Measurements from ENCODE around the gene CDIPT. TPM values are rescaled to one million over a fixed set of nuclear protein-coding genes. Genes with fewer than 3 reads are reported as not detected.

The CDIPT gene
- total RNA-seq, 1 donor from 2014 or later = 47.2 TPM

DNA sequence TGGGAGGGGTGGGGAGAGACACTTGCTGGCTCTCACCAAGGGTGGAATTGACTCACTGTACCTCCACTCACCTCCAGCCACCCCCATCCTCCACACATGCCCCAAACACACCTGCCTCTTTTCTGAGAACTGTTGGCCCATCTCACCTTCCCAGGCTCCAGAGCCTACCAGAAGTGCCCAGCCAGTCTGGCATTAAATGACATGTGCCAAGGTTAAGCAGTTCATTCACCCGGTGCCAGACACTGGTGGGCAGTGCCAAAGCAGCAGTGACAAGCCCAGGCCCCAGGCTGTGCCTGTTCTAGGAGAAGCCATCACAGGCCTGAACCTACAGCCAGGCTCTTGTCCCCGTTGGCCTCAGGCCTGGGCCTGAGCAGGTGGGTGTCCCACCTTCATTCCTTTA is 31.5 kb downstream of the CDIPT start:
- no peak for DNase-seq (ENCODE audit: low read depth)

DNA sequence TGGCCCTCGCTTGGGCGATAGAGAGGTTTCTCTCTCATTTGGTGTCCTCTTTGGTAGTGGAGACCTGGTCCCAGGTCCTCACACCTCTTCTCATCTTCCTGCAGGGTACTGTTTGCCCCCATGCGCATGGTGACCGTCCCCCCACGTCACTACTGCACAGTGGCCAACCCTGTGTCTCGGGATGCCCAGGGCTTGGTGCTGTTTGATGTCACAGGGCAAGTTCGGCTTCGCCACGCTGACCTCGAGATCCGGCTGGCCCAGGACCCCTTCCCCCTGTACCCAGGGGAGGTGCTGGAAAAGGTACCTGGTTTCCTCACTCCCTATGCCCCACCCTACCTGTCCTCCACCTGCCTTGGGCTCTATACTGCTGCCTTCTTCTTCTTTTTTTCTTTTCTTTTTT is 32.3 kb downstream of the CDIPT start:
- DNase-seq (ENCODE audit: low read depth) = no peak

DNA sequence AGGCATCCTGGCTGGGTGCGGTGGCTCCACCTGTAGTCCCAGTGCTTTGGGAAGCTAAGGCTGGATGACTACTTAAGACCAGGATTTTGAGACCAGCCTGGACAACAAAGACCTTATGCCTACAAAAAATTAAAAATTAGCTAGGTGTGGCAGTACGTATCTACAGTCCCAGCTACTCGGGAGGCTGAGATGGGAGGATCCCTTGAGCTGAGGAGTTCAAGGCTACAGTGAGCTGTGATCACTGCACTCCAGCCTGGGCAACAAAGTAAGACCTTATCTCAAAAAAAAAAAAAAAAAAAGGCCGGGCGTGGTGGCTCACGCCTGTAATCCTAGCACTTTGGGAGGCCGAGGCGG is 36.7 kb downstream of the CDIPT start:
- no peak for DNase-seq (ENCODE audit: low read depth)

DNA sequence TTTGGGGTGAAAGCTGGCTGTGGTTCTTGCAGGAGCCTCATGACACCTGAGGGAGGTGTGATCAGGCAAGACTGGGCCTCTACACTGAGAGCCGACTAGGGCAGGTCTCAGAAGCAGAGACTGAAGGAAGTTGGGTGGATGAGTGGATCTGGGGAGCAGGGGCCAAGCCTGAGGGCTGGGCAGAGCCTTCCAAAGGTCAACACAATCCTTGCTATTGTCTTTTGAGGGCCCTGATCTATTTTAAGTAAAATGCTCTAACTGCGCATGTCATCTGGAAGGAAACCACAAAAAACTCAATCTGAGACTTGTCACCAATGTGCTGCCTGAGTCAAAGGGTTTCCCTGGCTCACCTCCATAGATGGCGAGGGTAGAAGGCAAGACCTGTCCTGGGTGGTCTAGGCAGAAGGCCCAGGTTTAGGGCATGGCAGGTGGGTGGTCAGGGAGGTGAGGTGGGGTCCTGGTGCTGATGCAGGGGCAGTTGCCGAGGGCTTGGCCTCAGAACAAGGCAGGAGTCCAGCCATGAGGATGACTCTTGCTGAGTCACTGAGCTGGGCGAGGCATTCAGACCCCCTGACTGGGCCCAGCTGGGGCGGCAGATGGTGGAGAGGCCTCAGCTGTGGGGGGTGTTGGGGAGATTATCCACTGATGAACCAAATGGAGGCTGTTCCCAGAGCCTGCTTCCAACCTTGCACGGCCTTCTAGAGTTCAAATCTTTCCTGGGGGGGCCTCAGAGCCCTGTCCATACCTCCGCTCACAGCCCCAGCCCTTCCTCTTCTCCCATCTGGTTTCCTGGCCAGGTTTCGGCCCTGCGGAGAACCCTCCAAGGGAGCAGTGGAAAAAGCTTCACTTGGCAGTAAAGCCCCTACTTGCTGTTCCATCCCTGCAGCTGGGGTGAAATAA is 37.6 kb downstream of the CDIPT start:
- DNase-seq (ENCODE audit: low read depth) = peak; percentile 95

DNA sequence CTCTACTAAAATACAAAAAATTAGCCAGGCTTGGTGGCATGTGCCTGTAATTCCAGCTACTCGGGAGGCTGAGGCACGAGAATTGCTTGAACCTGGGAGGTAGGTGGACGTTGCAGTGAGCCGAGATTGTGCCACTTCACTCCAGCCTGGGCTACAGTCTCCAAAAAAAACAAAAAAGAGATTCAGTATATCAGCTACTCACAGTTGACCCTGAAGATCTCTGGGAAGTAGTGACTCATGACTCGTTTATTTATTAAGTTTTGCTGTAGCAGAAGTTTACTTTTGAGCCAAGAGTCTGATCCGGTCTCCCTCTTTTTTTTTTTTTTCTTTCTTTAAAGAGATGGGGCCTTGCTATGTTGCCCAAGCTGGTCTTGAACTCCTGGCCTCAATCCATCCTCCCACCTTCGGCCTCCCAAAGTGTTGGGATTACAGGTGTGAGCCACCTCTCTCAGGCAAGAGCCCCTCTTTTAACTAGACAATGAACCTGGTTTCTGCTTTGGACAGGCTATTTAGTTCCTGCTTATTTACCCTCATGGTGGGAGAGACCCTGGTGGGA is 38.4 kb downstream of the CDIPT start:
- DNase-seq (ENCODE audit: low read depth) = peak; percentile 75

DNA sequence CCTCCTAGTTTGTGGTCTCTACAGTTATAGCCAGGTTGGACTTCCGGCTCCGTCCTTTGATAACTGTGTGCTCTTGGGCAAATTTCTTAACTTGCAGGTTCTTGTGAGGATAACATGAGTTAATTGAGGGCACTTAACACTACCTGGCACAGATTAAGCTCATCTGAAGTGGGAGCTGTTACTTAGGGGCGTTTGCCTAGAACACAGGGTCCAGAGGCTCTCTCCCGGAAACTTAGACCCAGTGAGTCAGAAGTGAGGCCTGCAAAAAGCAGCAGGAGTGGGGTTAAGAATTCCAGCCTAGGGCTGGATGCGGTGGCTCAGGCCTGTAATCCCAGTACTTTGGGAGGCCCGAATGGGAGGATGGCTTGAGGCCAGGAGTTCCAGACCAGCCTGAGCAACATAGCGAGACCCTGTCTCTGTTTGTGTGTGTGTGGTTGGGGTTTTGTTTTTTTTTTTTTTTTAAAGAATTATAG is 41.3 kb downstream of the CDIPT start:
- peak; percentile 85 for DNase-seq (ENCODE audit: low read depth)

DNA sequence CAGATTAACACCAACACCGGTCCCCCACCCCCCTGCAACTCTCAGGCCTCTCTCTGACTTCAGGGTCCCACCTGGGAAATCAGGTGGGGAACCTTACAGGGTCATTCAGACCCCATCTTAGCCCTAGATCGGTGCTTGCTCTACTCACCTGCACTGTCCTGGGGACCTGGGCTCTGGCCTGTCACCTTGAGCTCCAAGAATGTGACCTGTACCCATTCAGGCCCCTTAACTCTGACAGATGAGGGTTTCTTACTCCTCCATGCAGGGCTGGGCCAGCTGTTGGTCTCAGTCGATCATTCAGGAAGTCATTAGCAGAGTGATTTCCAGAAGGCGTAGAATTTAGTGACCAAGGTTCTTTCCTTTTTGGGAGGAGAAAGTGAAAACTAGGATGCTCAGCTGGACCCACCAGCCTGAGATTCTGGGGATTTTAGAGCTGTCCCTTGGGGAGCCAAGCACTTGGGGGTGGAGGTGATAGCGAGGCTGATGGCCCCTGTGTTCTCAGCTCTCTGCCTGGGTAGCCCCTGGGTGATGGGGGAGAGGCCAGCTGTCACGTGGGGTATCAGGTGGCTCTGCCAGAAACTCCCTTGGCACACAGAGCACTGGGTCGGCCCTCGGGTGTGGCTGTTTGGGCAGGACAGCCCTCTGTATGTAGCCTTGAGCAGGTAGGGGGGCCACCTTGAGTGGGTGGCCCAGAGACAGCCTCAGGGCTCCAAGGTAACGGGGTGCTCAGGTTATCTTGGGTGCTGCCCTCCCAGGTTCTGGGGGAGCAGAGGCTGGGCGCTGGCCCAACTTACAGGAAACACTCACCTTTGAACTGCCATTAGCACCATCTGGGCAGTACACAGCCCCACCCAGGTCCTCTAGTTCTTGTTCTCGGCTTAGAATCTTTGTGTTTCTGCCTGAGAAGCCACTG is 42.0 kb downstream of the CDIPT start:
- peak; percentile 82 for DNase-seq (ENCODE audit: low read depth)

DNA sequence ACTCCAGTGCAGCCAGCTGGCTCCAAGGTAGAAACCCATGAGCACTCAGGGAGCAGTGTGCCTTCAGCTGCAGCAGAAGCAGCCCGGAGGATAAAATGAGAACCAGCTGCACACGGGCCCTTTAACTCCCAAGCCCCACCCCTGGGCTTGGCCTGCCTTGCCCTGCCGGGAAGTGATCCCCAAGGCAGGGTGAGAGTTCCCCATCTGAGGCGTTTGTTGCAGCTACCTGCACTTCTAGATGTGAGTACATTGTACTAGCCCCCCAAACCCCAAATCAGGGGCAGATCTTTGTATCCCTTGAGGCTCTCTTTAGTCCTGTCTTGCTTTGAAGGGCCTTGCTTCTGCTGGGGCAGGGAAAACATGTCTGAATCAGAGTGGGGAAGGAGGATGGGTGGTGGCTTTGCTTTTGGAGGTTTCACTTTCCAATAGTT is 42.7 kb downstream of the CDIPT start, which contains the start of gene MVP:
MVP (plus strand) TSS at position 192 of the 431 bp plus-strand sequence. CDS start 10,088 bp downstream, outside the sequence.
- peak; percentile 82 for DNase-seq (ENCODE audit: low read depth)

DNA sequence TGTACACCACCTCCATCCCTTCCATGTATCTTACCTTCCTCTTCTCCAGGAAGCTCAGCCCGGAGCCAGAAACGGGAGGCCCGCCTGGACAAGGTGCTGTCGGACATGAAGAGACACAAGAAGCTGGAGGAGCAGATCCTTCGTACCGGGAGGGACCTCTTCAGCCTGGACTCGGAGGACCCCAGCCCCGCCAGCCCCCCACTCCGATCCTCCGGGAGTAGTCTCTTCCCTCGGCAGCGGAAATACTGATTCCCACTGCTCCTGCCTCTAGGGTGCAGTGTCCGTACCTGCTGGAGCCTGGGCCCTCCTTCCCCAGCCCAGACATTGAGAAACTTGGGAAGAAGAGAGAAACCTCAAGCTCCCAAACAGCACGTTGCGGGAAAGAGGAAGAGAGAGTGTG is 43.5 kb downstream of the CDIPT start:
- peak; percentile 6 for DNase-seq (ENCODE audit: low read depth)

DNA sequence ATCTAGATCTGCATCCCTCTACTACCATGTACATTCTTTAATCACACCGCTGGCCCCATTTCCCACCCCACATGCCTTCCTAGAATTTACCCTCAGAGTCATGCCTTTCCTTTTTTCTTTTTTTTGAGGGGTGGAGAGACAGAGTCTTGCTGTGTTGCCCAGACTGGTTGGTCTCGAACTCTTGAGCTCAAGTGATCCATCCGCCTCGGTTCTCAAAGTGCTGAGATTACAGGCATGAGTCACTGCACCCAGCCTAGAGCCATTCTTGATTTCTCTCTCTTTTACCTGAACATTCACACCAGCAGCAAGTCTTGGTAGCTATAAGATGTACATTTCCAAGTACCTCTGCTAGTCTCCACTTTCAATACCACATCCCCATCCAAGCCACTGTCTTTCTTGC is 44.9 kb downstream of the CDIPT start:
- no peak for DNase-seq (ENCODE audit: low read depth)

DNA sequence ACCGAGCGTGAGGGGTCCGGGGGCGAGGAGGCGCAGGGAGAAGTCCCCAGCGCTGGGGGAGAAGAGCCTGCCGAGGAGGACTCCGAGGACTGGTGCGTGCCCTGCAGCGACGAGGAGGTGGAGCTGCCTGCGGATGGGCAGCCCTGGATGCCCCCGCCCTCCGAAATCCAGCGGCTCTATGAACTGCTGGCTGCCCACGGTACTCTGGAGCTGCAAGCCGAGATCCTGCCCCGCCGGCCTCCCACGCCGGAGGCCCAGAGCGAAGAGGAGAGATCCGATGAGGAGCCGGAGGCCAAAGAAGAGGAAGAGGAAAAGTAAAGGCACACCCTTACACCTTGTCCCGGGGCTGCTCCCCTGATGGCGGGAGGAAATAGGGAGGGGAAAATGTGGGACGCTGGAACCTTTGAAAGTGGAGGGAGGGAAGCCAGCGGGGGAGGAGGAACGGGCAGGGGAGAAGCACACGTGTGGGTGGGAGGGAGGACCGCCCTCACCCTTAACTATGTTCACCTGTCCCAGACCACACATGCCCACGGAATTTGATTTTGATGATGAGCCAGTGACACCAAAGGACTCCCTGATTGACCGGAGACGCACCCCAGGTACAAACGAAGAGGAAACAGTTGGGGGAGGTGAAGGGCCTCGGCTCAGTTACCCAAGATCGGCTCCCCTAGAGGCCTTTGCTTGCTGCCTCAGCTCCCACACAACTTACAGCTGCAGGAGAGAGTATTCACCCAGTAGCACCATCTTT is 46.2 kb downstream of the CDIPT start:
- peak; percentile 74 for DNase-seq (ENCODE audit: low read depth)

DNA sequence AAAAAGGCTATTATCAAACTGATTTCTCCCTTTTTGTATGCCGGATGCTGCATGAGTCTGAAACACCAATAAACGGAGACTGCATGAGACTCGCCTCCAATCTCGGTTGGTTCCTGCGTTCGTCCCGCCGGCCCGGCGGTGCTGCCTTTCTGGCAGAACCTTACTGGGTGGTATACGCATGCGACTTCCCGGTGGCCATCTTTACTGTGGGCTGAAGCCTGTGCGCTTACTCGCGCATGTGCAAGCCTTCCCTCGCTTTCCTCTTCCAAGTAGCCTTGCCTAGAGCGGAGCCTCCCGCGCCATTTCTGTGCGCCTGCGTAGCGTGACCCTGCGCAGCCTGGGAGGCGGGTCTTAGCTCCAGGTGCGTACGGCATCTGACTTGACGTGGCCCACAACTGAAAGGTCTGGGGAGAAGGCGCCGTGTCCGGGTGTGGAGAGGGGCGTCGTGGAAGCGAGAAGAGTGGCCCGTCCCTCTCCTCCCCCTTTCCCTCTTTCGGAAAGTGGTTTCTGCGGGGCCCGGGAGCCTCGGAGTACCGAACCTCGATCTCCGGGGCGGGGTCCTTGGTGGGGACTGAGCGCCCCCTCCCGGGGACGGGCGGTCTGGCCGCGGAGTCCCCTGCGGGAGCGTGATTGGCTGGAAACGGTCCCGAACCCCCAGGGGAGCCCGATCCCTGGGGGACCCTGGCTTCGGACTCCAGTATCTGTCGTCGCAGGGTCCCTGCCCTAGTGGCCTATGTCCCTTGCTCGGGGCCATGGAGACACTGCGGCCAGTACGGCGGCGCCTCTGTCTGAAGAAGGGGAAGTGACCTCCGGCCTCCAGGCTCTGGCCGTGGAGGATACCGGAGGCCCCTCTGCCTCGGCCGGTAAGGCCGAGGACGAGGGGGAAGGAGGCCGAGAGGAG is 47.0 kb downstream of the CDIPT start, which contains the start of gene PAGR1:
PAGR1 (plus strand) TSS at position 360 of the 901 bp plus-strand sequence; CDS start at position 734, 374 bp downstream.
- DNase-seq (ENCODE audit: low read depth) = peak; percentile 99

DNA sequence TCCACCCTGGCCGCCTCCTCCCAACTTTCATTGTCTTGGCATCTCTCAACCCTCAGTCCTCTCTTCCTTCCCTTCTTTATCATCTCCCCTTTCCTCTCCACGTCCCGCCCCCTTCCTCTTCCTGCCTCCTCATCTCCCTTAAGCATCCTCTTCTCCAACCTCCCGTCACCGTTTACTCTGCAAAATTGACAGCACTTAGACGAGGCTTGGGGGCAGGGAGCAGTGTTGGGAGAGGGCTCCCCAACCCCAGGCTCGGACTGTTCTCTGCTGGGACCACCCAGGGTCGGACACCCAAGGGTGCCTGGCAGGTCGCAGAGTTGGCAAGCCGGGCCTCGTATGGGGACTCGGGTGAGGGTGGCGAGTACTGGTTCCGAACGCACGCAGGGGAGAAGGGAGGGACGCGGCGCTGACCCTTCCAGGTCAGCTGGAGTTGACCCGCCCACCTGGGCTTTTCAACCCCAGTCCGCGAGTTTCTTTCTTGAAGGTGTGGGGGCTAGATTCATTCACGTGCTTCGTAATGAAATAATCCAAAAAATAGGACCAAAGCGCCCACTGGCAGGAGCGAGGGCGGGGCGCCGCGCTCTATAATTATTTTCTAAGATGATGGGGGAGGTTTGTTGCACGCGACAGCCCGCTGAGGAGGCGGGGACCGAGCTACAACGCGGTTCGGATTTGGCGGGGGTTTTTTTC is 47.8 kb downstream of the CDIPT start:
- no peak for DNase-seq (ENCODE audit: low read depth)

DNA sequence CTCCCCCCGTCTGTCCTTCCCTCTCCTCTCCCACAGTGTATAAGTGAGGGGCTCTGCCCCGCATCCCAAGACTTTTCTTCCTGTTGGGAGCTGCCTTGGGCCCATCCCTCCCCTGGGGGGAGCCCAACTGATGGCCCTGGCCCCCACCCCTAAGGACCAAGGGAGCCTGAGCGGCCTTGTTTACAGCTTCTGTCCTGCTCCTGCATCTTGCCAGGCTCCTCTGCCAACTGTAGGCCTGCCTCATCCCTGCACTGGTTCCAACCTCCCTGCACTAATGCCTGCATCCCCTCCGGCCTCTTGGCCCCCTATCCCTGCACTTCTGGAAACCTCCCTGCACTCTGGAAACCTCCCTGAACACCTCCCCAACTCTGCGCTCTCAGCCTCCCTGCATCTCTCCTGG is 48.4 kb downstream of the CDIPT start:
- no peak for DNase-seq (ENCODE audit: low read depth)

DNA sequence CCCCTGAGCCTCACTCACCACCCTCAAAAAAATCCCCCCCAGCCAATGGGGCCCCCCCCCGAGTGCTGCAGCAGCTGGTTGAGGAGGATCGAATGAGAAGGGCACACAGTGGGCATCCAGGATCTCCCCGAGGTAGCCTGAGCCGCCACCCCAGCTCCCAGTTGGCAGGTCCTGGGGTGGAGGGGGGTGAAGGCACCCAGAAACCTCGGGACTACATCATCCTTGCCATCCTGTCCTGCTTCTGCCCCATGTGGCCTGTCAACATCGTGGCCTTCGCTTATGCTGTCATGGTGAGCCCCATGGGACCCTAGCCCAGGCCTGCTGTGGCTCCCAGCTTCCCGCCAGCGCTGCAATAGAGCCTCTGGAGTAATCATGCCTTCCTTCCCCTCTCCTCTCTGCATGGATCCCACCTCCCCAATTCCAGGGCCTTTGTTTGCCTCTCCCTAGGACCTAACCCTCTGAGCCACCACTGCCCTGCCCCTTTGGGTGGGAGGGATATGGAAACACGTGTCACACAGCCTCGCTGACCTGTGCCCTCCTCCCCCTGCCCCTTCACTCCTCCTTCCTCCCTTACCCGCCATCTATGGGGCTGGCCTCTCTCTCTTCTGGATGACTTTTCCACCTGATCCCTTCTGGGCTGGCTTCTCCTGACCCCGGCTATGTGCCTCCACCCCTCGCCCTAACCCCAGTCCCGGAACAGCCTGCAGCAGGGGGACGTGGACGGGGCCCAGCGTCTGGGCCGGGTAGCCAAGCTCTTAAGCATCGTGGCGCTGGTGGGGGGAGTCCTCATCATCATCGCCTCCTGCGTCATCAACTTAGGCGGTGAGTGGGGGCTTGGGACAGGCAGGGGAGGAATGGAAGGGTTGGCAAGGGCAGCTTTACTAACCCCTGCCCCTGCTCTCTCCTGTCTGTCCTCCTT is 49.1 kb downstream of the CDIPT start:
- no peak for DNase-seq (ENCODE audit: low read depth)

DNA sequence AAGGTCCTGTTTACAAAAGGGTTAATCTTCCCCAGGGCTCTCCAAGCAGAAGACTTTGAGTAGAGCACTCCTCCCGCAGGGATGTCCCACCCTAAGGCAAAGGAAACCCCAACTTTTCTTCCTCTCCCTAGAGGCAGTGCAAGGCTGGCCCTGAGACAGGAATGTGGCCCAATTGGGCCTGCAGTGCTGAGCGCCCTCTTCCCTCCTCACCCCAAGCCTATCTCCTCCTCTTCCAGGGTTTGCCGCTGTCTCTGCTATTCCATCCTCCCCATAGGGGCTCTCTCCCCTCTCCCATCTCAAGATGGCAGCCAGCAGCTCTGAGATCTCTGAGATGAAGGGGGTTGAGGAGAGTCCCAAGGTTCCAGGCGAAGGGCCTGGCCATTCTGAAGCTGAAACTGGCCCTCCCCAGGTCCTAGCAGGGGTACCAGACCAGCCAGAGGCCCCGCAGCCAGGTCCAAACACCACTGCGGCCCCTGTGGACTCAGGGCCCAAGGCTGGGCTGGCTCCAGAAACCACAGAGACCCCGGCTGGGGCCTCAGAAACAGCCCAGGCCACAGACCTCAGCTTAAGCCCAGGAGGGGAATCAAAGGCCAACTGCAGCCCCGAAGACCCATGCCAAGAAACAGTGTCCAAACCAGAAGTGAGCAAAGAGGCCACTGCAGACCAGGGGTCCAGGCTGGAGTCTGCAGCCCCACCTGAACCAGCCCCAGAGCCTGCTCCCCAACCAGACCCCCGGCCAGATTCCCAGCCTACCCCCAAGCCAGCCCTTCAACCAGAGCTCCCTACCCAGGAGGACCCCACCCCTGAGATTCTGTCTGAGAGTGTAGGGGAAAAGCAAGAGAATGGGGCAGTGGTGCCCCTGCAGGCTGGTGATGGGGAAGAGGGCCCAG is 50.0 kb downstream of the CDIPT start:
- DNase-seq (ENCODE audit: low read depth) = no peak
